Measurements from ENCODE around the gene SLIT3. TPM values are rescaled to one million over a fixed set of nuclear protein-coding genes. Genes with fewer than 3 reads are reported as not detected.

Gene SLIT3
- total RNA-seq, 1 donor from 2014 or later = 5.0 TPM

- no peak overlapping the region for H3K4me3 ChIP-seq (ENCODE audit: low read depth, low read length)
- TF ChIP-seq, protein P1, sequence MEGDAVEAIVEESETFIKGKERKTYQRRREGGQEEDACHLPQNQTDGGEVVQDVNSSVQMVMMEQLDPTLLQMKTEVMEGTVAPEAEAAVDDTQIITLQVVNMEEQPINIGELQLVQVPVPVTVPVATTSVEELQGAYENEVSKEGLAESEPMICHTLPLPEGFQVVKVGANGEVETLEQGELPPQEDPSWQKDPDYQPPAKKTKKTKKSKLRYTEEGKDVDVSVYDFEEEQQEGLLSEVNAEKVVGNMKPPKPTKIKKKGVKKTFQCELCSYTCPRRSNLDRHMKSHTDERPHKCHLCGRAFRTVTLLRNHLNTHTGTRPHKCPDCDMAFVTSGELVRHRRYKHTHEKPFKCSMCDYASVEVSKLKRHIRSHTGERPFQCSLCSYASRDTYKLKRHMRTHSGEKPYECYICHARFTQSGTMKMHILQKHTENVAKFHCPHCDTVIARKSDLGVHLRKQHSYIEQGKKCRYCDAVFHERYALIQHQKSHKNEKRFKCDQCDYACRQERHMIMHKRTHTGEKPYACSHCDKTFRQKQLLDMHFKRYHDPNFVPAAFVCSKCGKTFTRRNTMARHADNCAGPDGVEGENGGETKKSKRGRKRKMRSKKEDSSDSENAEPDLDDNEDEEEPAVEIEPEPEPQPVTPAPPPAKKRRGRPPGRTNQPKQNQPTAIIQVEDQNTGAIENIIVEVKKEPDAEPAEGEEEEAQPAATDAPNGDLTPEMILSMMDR (IDR thresholded peaks at IDR 0.05; ENCODE audit: insufficient read depth, low read length, poor library complexity, severe bottlenecking) = no peak
- no peak for DNase-seq (ENCODE audit: low read depth)
- no peaks in the 10 kb centered on the region for H3K36me3 ChIP-seq (ENCODE audit: control insufficient read depth, insufficient read depth, low read length)
- peaks cover 18% of the 10 kb centered on the region for H3K27me3 ChIP-seq (ENCODE audit: control insufficient read depth, insufficient read depth, low read length)
Observed at GRCh38 chr5:168842571-168843205, 458.3 kb downstream of the SLIT3 start.

- TF ChIP-seq, protein P1 (IDR thresholded peaks at IDR 0.05; ENCODE audit: insufficient read depth, low read length, poor library complexity, severe bottlenecking) = no peak
- Histone ChIP-seq H3K4me3 (ENCODE audit: low read depth, low read length) (no peak overlapping the region), H3K27me3 (ENCODE audit: control insufficient read depth, insufficient read depth, low read length) (peaks cover 3% of the 10 kb centered on the region), H3K36me3 (ENCODE audit: control insufficient read depth, insufficient read depth, low read length) (no peaks in the 10 kb centered on the region)
- DNase-seq (ENCODE audit: low read depth) = no peak
Observed at GRCh38 chr5:168837852-168838251, 463.1 kb downstream of the SLIT3 start.

GRCh38 chr5:168836603-168837231, 464.2 kb downstream of the SLIT3 start:
- Histone ChIP-seq H3K4me3 (ENCODE audit: low read depth, low read length) (no peak overlapping the region), H3K27me3 (ENCODE audit: control insufficient read depth, insufficient read depth, low read length) (no peaks in the 10 kb centered on the region), H3K36me3 (ENCODE audit: control insufficient read depth, insufficient read depth, low read length) (no peaks in the 10 kb centered on the region)
- no peak for DNase-seq (ENCODE audit: low read depth)
- TF ChIP-seq, protein P1 (IDR thresholded peaks at IDR 0.05; ENCODE audit: insufficient read depth, low read length, poor library complexity, severe bottlenecking) = no peak

- Histone ChIP-seq H3K27me3 (ENCODE audit: control insufficient read depth, insufficient read depth, low read length) (no peaks in the 10 kb centered on the region), H3K36me3 (ENCODE audit: control insufficient read depth, insufficient read depth, low read length) (no peaks in the 10 kb centered on the region), H3K4me3 (ENCODE audit: low read depth, low read length) (no peak overlapping the region)
- DNase-seq (ENCODE audit: low read depth) = no peak
- TF ChIP-seq, protein P1 (IDR thresholded peaks at IDR 0.05; ENCODE audit: insufficient read depth, low read length, poor library complexity, severe bottlenecking) = no peak
Observed at GRCh38 chr5:168833936-168834335, 467.0 kb downstream of the SLIT3 start.

GRCh38 chr5:168833383-168833782, 467.6 kb downstream of the SLIT3 start:
- Histone ChIP-seq H3K4me3 (ENCODE audit: low read depth, low read length) (no peak overlapping the region), H3K27me3 (ENCODE audit: control insufficient read depth, insufficient read depth, low read length) (no peaks in the 10 kb centered on the region), H3K36me3 (ENCODE audit: control insufficient read depth, insufficient read depth, low read length) (no peaks in the 10 kb centered on the region)
- DNase-seq (ENCODE audit: low read depth) = no peak
- TF ChIP-seq, protein P1 (IDR thresholded peaks at IDR 0.05; ENCODE audit: insufficient read depth, low read length, poor library complexity, severe bottlenecking) = no peak
